ENCODE results near the gene GOLGA1. TPM values are rescaled to one million over a fixed set of nuclear protein-coding genes. Genes with fewer than 3 reads are reported as not detected.

GOLGA1 gene
- polyA plus RNA-seq, 3 donors: 3.1 to 15.7 (median 8.0) TPM

DNA sequence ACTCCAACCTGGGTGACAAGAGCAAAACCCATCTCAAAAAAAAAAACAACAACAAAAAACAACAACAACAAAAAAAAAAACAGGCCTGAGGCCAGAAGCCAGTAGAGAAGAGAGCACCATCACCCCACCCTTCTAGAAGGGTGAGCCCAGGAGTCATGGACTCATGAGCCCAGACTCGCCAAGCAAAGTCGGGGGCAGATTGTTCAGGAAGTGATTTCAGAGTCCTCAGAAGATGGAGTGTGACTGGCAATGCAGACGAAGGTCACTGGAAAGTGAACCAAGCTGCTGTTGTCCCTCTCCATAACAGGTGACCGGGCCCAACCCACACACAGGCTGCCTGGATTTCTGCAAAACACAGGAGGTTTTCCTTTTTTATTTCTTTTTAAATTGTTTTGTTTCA is 96.6 kb downstream of the GOLGA1 start:
- Histone ChIP-seq H3K4me1 (ENCODE audit: control insufficient read depth in 1 of 2, insufficient read depth in 2 of 2, low read length in 2 of 2) (no peaks in the 10 kb centered on the region), H3K9ac (ENCODE audit: insufficient read depth, low read length, poor library complexity, severe bottlenecking) (no peak overlapping the region), H3K4me3 (replicated peaks in 1 of 3; ENCODE audit: low read depth in 2 of 3, low read length in 3 of 3) (no peak overlapping the region), H3K9me3 (replicated peaks in 1 of 2; ENCODE audit: control insufficient read depth in 1 of 2, insufficient read depth in 1 of 2, low read length in 2 of 2) (no peaks in the 10 kb centered on the region), H3K36me3 (replicated peaks in 1 of 2; ENCODE audit: control insufficient read depth in 1 of 2, insufficient read depth in 2 of 2, low read length in 2 of 2) (no peaks in the 10 kb centered on the region), H2AFZ (ENCODE audit: insufficient read depth, low read depth, low read length, poor library complexity, severe bottlenecking) (no peak overlapping the region), H3K27ac (ENCODE audit: low read depth in 1 of 2, low read length in 2 of 2) (no peak overlapping the region), H3K27me3 (ENCODE audit: control insufficient read depth in 2 of 2, insufficient read depth in 2 of 2, low read length in 2 of 2) (no peaks in the 10 kb centered on the region), H3K4me2 (replicated peaks; ENCODE audit: extremely low read depth, low read length, poor library complexity, severe bottlenecking) (no peak overlapping the region), H4K20me1 (ENCODE audit: insufficient read depth, low read length) (no peaks in the 10 kb centered on the region), H3K79me2 (ENCODE audit: insufficient read depth, low read length) (no peaks in the 10 kb centered on the region)
- no peaks in the 10 kb centered on the region for H3K36me3 Mint-ChIP-seq
- H3K4me1 Mint-ChIP-seq: peaks cover 2% of the 10 kb centered on the region
- H3K27me3 Mint-ChIP-seq (ENCODE audit: low read depth in 3 of 3): peaks cover 3 to 10% (median 9%) of the 10 kb centered on the region in 3 donors
- H3K27ac Mint-ChIP-seq: peak overlapping the region in 1 of 7 donors; percentile 20
- no CpG with 5 or more reads among the region's 4 CpGs for WGBS (ENCODE audit: insufficient coverage)
- no peak for DNase-seq
- H3K4me3 Mint-ChIP-seq: no peak overlapping the region
- TF ChIP-seq, protein P1, sequence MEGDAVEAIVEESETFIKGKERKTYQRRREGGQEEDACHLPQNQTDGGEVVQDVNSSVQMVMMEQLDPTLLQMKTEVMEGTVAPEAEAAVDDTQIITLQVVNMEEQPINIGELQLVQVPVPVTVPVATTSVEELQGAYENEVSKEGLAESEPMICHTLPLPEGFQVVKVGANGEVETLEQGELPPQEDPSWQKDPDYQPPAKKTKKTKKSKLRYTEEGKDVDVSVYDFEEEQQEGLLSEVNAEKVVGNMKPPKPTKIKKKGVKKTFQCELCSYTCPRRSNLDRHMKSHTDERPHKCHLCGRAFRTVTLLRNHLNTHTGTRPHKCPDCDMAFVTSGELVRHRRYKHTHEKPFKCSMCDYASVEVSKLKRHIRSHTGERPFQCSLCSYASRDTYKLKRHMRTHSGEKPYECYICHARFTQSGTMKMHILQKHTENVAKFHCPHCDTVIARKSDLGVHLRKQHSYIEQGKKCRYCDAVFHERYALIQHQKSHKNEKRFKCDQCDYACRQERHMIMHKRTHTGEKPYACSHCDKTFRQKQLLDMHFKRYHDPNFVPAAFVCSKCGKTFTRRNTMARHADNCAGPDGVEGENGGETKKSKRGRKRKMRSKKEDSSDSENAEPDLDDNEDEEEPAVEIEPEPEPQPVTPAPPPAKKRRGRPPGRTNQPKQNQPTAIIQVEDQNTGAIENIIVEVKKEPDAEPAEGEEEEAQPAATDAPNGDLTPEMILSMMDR (IDR thresholded peaks at IDR 0.05): no peak
- peaks cover 0 to 2% (median 0%) of the 10 kb centered on the region in 7 donors for H3K9me3 Mint-ChIP-seq
- intact Hi-C loops (cut with micrococcal nuclease): no loop called here

DNA sequence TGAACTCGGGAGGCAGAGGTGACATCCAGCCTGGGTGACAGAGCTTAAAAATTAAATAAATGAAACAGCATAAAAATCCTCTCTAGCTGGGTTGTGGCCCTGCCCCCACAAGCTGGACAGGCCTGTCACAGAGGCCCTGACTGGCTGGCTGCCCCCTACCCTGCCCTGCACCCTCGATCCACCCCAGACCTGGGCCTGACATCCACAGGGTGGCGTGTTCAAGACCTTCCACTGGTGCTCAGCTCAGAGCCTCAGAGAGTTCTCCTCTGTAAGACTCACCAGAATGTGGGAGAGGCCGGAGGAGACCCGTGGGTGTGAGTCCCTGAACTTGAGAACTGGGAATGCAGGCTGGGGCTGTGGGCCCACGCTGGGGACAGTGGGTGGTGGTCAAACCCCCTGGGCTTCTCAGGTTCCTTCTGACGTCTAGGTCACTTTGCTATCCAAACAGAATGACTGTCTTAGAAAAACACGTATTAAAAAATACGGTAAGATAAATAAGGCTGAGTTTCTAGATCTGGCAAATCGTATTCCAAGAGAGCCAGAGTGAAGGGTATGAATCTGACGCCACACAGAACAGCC is 97.3 kb downstream of the GOLGA1 start:
- H2AFZ ChIP-seq (ENCODE audit: insufficient read depth, low read depth, low read length, poor library complexity, severe bottlenecking): no peak overlapping the region

More for the DNA sequence above, 97.3 kb downstream of the GOLGA1 start:
- no peak for DNase-seq
- Histone ChIP-seq H3K79me2 (ENCODE audit: insufficient read depth, low read length) (no peaks in the 10 kb centered on the region), H3K27me3 (ENCODE audit: control insufficient read depth in 2 of 2, insufficient read depth in 2 of 2, low read length in 2 of 2) (peaks cover 0 to under 1% of the 10 kb centered on the region in 2 donors), H3K4me1 (ENCODE audit: control insufficient read depth in 1 of 2, insufficient read depth in 2 of 2, low read length in 2 of 2) (no peaks in the 10 kb centered on the region), H3K4me3 (replicated peaks in 1 of 3; ENCODE audit: low read depth in 2 of 3, low read length in 3 of 3) (no peak overlapping the region), H3K36me3 (replicated peaks in 1 of 2; ENCODE audit: control insufficient read depth in 1 of 2, insufficient read depth in 2 of 2, low read length in 2 of 2) (no peaks in the 10 kb centered on the region), H3K9me3 (replicated peaks in 1 of 2; ENCODE audit: control insufficient read depth in 1 of 2, insufficient read depth in 1 of 2, low read length in 2 of 2) (no peaks in the 10 kb centered on the region), H4K20me1 (ENCODE audit: insufficient read depth, low read length) (no peaks in the 10 kb centered on the region), H3K27ac (ENCODE audit: low read depth in 1 of 2, low read length in 2 of 2) (no peak overlapping the region), H3K4me2 (replicated peaks; ENCODE audit: extremely low read depth, low read length, poor library complexity, severe bottlenecking) (no peak overlapping the region), H3K9ac (ENCODE audit: insufficient read depth, low read length, poor library complexity, severe bottlenecking) (no peak overlapping the region)
- WGBS (ENCODE audit: insufficient coverage): 94% methylated on average over 7 of the region's 11 CpGs
- Mint-ChIP-seq H3K9me3 (peaks cover 0 to 2% (median 0%) of the 10 kb centered on the region in 7 donors), H3K4me1 (peaks cover 5% of the 10 kb centered on the region), H3K36me3 (no peaks in the 10 kb centered on the region), H3K4me3 (no peak overlapping the region), H3K27me3 (ENCODE audit: low read depth in 3 of 3) (peaks cover 5 to 15% (median 13%) of the 10 kb centered on the region in 3 donors), H3K27ac (no peak overlapping the region)
- TF ChIP-seq, protein P1 (IDR thresholded peaks at IDR 0.05): no peak
- intact Hi-C loops (cut with micrococcal nuclease): no loop called here
